GM19023 (cell line): ENCODE data around the gene STK25.

Source experiments
- ATAC-seq: cut with Tn5 transposase; IDR thresholded peaks from one replicate; pipeline ENCODE4 v1.9.1; 2021; ENCODE audit warnings: mild to moderate bottlenecking, moderate library complexity; ENCODE audit not compliant: unreplicated experiment

STK25 gene

DNA sequence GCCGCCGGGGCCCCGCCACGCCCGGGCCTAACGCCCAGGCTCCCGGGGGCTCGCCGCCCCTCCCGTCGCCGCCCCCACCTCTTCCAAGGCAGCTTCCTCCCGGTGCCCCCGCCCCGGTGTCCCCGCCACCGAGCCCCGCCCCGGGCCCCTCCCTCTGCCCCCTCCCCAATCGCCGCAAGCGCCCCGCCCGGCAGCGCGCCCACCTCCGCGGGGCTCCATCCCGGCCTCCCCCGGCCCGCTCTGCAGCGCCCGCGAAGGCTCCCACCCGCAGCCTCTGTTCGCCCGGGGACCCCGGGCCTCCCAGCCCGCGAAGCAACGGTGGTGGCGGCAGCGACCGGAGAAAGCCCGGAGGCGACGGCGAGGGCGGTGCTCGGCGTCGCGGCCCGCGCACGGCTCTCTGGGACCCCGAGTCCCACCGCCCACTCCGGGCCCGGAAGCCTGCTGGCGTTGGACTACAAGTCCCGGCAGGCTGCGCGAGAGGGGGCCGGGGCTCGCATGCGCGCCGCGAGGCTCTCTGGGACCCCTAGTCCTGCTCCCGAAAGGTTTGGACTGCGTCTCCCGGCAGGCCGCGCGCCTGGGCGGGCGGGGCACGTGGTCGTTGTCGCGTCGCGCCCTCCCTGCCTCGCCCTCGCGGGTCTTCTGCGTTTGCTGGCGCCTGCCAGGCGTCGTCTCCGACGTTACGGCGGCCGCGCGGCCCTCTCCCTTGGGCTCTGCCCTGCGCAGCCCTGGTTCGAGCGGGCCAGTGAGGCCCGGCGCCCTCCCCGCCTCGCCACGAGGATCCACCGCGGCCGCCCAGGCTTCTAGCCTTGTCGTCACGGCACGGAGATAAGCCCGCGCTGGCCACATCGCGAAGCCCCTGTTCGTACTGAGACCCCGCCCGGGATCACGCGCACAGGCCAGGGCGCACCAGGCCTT lies at the start of gene STK25:
TSS of gene STK25 (minus strand) at position 345 of the 915 bp plus-strand sequence. CDS start 549 bp downstream, outside the sequence.
- ATAC-seq, result peak; percentile 92

DNA sequence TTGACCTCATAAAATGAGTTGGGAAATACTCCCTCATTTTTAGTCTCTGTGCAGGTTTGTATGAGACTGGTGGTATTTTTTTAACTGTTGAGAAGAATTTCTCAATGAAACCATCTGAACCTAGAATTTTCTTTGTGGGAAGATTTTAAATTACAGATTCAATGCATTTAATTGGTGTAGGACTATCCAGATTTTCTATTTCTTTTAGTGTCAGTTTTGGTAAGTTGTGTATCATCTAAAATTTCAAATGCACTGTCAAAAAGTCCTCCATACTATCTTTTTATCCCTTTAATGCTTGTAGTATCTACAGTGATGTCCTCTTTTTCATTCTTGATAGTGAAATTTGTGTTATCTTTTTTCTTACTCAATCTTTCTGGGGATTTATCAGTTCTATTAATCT lies 48.4 kb upstream of the STK25 start:
- no peak for ATAC-seq

DNA sequence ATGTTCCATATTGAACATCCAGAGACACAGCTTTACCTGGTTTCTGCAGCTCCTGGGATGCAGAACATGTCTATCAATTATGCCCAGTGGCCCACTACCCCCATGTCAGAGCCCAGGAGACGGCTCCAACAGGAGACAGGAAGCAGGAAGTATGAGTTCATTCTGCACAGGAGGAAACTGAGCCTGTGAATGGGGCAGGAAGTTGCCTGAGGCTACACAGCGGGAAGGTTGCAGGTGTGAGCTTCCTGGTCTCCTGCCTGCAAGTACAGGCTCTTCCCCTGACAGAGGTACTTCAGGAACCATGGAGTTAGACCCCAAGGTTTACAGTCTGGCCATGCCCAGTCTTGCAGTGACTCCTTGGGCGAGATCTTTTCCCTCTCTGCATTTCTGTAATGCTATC lies 47.3 kb upstream of the STK25 start:
- ATAC-seq, result no peak

DNA sequence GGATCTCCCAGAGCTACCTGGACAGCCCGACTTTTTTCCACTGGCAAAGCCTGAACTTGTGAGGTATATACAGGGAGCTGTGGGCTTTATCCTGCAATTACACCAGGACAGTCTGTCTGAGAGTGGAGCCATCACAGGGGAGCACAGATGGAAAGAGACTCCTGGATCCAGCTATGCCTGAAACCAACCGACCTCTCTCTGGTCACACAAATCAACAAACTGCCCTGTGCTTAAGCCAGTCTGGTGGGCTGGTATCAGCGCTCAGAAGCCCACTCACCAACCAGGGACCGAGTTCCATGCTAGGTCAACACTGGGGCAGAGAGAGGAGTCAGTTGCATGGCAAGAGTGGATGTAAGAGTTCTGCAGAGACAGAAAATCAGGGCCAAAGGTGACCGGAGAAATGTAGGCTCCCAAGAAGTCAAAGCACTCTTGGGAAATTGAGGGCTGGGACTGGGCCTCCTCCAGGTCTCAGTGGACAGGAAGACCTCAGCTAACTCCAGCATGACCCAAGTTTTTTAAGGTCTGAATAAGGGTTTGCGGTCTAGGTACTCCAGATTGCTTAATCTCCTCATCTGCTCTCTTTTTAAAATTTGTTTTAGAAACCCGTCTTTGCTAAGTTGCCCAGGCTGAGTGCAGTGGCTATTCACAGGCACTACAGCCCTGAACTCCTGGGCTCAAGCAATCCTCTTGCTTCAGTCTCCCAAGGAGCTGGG lies 46.4 kb upstream of the STK25 start:
- no peak for ATAC-seq

DNA sequence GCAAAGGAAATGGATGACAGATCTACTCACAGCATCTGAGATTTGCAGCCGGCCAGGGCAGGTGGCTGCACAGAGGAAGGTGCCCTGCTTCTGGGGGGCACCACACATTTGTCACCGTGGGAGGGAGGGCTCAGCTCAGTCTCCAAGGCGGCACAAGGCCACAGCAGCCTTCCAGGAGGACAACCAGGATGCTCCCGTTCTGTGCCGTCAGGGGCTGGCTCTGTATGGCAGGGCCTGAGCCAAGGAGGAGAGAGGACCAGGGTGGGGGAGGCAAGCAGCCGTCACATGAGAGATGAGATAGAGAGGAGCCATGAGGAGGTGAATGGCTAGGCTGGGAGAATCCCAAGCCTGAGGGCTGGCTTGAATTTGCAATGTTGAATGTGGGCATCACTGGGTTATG lies 45.6 kb upstream of the STK25 start:
- no peak for ATAC-seq

DNA sequence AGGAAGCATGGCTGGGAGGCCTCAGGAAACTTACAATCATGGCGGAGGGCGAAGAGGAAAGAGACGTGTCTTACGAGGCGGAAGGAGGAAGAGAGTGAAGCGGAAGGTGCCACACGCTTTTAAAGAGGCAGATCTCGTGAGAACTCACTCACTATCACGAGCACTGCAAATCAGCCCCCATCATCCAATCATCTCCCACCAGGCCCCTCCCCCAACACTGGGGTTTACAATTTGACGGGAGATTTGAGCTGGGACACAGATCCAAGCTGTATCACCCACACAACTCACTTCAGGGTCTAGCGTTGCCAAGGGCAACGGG lies 45.1 kb upstream of the STK25 start:
- no peak for ATAC-seq

DNA sequence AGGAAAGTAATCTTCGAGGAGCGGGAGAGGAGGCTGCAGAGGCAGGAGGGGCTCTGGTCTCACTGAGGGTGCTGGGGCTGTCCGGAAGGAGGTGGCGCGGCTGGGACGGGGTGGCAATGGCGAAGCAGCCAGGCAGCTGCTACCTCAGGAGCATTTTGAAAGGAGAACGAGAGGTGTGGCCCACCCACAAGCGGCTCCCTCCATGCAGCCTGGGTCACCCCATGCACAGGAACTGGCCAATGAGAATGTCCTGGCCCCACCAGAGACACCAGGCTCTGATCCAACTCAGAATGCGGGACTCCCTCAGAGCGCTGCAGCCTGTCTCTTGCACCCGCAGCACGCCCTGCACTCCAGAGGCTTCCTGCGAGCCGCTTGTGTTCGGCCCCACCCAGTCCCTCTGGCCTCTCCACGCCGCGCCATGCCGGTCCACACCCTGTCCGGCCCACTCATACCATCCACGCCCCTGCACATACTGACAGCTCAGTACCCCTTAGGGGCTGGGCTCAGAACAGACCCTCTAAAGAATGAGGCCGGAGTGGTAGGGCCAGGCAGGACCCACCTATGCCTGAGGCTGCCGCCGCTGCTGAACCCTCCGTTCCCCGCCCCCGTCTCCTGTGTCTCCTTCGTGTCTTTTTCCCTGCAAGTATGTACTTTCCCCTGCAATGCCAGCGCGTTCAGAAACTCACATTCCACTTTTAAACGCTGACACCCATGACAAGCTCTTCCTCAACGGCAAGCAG lies 43.8 kb upstream of the STK25 start:
- no peak for ATAC-seq

DNA sequence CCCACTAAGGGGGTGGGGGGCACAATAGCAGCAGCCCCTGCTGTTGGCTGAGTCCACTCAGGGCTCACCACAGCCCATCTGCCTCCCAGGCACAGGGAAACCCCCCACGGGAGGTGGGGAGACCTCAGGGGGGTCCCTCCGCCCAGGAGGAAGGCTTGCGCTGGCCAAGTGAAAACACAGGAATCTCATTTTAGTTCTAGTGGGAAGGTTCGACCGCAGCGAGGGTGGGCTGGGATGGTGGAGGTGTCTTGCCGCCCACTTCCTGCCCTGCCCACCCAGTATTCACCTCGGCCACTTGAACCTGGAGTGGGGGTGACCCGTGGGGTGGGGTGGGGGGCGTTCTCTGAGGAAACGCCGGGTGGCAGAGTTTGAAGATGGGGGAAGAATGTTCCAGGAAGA lies 43.2 kb upstream of the STK25 start:
- ATAC-seq, result no peak

DNA sequence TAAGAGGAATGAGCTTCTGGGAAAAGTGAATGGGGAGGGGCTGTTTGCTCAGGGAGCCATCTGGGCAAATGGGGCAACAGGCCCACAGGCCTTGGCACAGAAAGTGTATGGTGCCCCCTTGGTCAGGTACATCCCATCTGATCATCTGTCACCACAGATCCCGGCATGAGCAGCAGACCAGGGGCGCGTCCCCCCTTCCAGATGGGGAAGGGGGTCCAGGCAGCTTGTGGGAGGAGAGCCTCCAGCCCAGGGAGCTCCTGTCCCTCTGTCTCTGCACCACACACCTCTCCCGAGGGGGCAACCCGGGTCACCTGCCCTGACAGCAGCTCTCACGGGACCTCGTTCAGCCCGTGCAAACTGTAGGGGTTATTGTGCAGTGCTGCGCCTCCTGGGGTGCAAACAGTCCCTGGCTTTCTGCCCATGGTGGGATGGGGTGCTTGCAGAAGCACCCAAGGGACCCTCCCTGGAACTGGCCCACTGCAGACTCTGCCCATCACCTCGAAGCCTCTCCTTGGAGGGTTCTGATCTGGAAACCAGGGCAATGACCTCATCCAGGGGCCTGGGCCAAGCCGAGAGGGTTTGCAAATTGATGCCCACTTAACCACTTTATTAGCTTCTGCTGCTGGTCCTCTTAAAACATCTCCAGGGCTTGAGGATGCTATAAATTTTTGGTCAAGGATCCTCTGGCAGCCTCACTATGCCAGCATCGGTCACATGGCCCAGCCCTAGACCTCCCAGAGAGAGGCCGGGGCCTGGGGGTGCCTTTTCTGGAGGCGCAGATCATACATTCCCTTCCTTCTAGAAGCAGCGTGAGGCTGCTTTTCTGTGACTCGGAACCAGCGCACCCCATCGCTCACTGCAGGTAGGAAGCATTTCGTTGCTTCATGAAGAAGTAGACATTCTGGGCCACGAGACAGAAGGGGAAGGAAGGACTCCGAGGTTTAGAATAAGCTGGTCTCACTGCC lies 42.5 kb upstream of the STK25 start:
- ATAC-seq, result no peak

DNA sequence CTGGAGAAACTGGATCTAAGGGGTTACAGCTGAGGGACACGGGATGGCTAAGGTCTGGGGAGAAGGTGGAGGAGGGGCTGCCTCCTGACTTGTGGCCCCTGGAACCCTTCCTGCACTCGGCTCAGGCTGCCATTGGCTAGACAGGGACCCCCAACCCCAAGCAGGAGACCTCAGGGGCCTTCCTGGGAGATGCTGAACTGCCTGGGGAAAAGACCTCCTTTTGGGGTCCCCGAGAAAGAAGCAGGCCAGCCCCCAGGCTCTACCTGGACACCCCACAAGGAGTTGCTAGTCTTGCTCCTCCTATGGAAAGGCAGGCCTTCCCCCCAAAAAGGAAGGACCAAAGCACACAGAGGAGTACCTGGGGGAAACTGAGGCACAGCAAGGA lies 40.1 kb upstream of the STK25 start:
- ATAC-seq, result no peak

DNA sequence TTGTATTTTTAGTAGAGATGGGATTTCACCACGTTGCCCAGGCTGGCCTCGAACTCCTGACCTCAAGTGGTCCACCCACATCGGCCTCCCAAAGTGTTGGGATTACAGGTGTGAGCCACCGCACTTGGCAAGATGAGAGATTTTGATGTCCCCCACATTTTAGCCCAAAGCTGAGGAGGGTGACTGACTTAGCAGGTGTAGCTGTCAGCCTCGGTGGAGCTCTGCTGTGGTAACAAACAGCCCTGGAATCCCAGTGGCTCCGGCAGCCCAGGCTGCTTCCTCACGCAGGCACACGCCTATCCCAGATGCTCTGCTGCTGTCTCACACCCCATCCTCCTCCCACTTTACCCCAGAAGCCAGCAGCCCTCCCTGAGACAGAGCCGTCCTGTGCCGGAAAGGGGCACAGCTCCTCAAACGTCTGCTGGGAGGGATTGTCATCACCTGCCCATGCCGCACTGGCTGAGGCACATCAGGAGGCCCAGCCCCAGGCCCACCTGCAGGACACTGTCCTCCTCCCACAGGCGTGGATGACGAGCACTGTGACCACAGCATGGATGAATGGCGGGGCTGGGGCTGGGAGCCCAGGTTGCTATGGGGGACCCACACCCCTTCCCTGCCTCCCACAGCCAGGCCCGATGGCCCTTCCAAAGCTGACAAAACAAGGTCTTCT lies 39.5 kb upstream of the STK25 start:
- no peak for ATAC-seq

DNA sequence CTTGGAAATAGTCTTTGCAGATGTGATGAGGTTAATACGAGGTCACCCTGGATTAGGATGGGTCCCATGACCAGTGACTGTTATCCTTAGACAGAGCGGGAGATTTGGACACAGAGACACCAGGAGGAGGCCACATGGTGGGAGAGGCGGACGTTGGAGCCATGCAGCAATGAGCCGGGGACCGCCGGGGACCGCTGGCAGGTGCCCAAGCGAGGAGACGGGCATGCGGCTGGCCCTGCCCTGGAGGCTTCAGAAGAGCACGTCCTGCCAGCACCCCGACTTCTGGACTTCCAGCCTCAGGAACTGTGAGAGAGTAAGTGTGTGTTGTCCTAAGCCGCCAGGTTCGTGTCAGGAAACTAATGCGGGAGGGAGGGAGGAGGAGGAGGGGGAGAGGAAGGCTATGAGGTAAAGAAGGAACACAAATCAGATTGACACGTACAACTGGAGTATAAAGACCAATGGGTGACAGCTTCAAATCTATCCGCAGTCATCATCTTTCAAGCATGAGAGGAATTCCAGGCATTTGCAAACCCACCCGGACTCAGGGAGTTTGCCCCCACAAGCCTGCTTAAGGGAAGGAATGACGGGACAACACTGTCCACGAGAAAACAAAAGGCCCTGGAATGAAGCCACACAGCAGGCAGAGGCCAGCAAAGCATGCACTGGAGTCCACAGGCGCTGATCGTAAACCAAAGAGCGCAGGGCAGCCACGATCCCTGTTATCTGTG lies 38.6 kb upstream of the STK25 start:
- no peak for ATAC-seq

DNA sequence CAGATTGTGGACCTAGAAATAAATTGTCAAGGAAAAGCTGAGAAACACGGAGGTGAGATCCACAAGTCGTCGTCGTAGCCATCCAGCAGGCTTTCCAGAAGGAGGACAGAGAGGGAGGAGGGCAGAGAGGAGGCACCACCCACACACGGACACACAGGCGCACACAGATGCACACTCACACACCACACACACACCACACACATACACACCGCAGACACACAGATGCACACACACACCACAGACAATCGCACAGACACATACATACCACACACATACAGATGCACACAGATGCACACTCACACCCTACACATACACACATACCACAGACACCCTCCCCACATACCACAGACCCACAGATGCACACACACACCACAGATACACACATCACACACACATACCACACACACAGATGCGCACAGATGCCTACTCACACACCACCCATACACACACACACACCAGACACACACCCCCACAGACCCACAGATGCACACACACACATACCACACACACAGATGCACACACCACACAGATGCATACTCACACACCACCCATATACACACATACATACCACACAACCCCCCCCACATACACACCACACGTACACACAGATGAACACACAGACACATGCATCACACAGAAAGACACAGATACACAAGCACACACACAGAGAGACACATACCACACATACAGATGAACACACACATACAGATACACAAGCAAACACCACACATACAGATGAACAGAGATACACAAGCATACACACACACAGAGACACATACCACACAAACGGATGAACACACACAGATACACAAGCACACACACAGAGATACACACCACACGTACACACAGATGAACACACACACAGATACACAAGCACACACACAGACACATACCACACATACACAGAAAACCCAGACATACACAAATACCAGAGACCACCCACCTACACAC lies 37.4 kb upstream of the STK25 start:
- no peak for ATAC-seq

DNA sequence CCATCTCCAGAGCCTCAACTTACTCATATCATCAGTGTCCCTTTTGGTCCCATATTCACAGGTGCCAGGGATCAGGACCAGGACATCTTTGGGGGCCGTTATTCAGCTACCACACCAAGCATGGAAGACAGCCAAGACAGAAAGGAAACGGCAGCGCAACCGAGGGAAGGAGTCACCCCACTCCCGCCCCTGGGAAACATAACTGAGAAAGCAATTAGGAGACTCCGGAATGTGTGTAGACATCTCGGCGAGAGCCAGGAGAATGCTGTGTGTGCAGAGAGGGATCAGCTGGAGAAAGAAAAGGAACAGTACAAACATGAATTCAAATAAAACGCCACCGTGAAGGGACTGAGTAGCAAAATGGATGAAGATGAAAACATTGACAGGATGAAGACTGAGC lies 36.7 kb upstream of the STK25 start:
- ATAC-seq, result no peak

DNA sequence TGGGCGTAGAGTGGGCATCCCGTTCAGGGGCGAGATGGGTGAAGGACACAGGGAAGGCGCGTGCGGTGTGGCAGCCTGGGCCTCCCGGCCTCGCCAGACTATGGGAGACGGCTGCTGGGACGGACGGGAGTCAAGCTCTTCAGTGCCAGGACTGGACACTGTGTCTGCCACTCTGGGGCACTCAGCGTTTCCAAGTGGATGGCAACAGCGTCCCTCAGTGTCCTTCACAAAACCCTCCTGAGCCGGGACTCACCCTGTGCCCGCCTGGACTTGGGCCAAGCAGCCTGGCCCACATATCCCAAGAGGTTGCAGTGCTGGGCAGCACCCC lies 33.9 kb upstream of the STK25 start:
- no peak for ATAC-seq

DNA sequence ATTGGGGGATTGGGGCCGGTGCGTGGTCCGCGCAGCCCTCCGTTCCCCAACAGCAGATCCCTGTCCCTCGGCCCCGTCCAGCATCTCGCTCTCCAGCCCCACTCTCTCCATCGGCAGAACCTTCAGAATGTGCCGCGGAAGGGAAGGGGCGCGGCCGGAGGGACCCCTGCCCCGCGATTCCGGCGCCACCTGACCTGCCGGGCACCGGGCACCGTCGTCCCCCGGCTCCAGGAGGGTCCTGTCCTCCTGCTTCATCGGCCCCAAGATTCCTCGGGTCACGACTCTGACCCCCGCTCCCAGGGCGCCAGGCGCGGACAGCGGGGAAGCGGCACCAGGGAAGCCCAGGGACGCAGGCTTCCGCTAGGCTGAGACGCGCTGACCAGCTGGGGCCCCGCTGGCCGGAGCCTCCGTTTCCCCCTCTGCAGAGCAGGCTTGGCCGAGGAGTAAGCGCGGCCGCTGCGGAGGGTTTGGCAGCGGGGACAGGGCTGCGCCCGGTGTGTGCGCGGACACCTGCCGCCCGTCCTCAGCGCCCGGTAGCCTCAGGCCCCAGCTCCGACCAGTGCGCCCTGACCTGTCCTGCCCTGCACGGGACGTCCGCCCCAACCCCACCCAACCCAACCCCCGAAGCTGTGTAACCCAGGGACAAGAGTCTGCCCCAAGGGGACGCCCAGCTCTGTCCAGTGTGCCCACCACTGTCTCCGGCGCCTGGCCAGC lies 33.3 kb upstream of the STK25 start:
- no peak for ATAC-seq

DNA sequence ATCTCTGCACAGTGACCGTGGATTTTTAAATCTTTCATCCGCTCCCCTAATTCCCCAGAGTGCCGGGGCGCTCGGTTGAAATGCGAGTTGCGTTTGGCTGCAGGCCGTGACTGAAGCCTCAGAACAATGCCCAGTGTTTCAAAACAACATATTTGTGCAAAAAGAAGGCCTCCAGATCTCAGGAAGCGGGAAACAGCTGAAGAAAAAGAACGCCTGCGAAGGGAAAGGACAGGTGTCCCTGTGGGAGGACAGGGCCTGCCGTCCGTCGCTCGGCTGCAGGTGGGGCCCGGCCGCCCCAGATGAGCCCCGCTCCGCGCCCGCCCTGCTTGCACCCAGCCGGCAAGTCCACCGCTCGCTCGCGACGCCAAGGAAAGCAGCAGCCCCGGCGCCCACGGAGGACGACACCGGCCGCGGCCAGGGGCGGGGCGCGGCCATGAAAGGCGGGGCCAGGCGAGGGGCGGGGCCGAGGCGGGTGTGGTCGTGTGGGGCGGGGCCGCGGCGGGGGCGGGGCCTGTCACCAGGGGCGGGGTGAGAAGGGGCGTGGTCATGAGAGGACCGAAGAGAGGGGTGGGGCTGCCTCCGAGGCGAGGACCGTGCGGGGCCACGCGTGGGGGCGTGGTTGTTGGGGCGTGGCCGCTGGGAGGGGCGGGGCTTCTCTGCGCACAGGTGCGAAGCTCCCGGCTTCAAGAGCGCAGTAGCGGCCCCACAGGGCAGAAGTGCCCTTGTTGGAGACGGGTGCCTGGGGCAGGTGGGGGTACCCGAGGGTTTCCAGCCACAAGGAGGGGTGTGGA lies 32.6 kb upstream of the STK25 start:
- no peak for ATAC-seq
